Osteocyte (in vitro differentiated cells): ENCODE data around the gene ZBTB7B. TPM values are rescaled to one million over a fixed set of nuclear protein-coding genes. Genes with fewer than 3 reads are reported as not detected.
A peak's percentile ranks its signal among the peaks of the same experiment; 100 is the strongest.

ENCODE experiments used
- DNase-seq: peaks from one replicate; pipeline ENCODE4 v3.0.0; 2021; ENCODE audit warnings: mixed read lengths; ENCODE audit not compliant: unreplicated experiment; ENCODE audit errors: extremely low spot score
- H3K27ac Mint-ChIP-seq: one replicate; pipeline ENCODE4 v1.8.0; 2021; ENCODE audit warnings: mild to moderate bottlenecking, mixed read lengths; ENCODE audit not compliant: unreplicated experiment
- H3K27me3 Mint-ChIP-seq: one replicate; pipeline ENCODE4 v1.8.0; 2021; ENCODE audit warnings: mixed read lengths; ENCODE audit not compliant: unreplicated experiment
- H3K36me3 Mint-ChIP-seq: one replicate; pipeline ENCODE4 v1.8.0; 2021; ENCODE audit warnings: mixed read lengths; ENCODE audit not compliant: unreplicated experiment
- H3K4me1 Mint-ChIP-seq: one replicate; pipeline ENCODE4 v1.8.0; 2021; ENCODE audit warnings: mixed read lengths; ENCODE audit not compliant: unreplicated experiment
- H3K4me3 Mint-ChIP-seq: one replicate; pipeline ENCODE4 v1.8.0; 2021; ENCODE audit warnings: mild to moderate bottlenecking, moderate library complexity, mixed read lengths; ENCODE audit not compliant: unreplicated experiment
- H3K9me3 Mint-ChIP-seq: one replicate; pipeline ENCODE4 v1.8.0; 2021; ENCODE audit warnings: mixed read lengths; ENCODE audit not compliant: unreplicated experiment
- CTCF ChIP-seq: fragments of 200-600 bp; sonication (generic); IDR thresholded peaks from 2 replicates; pipeline ENCODE4 v1.5.0; 2021; ENCODE audit warnings: antibody characterized with exemption, mild to moderate bottlenecking, moderate library complexity
- long read RNA-seq: library from polyadenylated mRNA; unstranded; transcript quantifications from one replicate; pipeline ENCODE4 v2.0.0, GENCODE V29; 2021
- total RNA-seq: library from RNA; stranded (reverse); gene quantifications from 2 replicates; pipeline ENCODE4 v1.2.1, GENCODE V29; 2021

The ZBTB7B gene
- 34.4 and 37.8 TPM in 2 replicates for total RNA-seq
- long read RNA-seq, result 0 reads

GRCh38 chr1:155002464-155003226 is at the start of gene ZBTB7B:
Gene ZBTB7B (plus strand): TSS chr1:155002802. CDS start chr1:155014661, 11,859 bp downstream.
- Mint-ChIP-seq H3K9me3 (no peaks in the 10 kb centered on the region), H3K27ac (peak within 1 kb of the TSS; percentile 96), H3K4me3 (peak within 1 kb of the TSS; percentile 94), H3K36me3 (no peaks in the 10 kb centered on the region), H3K27me3 (no peaks in the 10 kb centered on the region), H3K4me1 (peaks cover 34% of the 10 kb centered on the region)
- no peak for TF ChIP-seq CTCF
- DNase-seq, result no peak

- Mint-ChIP-seq H3K36me3 (peaks cover 15% of the 10 kb centered on the region), H3K27ac (no peak overlapping the region), H3K4me3 (no peak overlapping the region), H3K4me1 (peaks cover 46% of the 10 kb centered on the region), H3K9me3 (no peaks in the 10 kb centered on the region), H3K27me3 (no peaks in the 10 kb centered on the region)
- DNase-seq, result no peak
- TF ChIP-seq CTCF, result no peak
Measured at GRCh38 chr1:154953611-154954038, 49.0 kb upstream of the ZBTB7B start.

- Mint-ChIP-seq H3K27ac (peak overlapping the region; percentile 98), H3K36me3 (peaks cover 12% of the 10 kb centered on the region), H3K4me1 (peaks cover 46% of the 10 kb centered on the region), H3K27me3 (no peaks in the 10 kb centered on the region), H3K4me3 (peak overlapping the region; percentile 90), H3K9me3 (no peaks in the 10 kb centered on the region)
- DNase-seq, result no peak
- TF ChIP-seq CTCF, result no peak
Measured at GRCh38 chr1:154954541-154954940, 48.1 kb upstream of the ZBTB7B start.

- no peaks in the 10 kb centered on the region for H3K27me3 Mint-ChIP-seq
- no peaks in the 10 kb centered on the region for H3K9me3 Mint-ChIP-seq
- TF ChIP-seq CTCF, result no peak
- H3K36me3 Mint-ChIP-seq, result peaks cover 12% of the 10 kb centered on the region
- peak overlapping the region; percentile 98 for H3K27ac Mint-ChIP-seq
- peak overlapping the region; percentile 90 for H3K4me3 Mint-ChIP-seq
- peaks cover 48% of the 10 kb centered on the region for H3K4me1 Mint-ChIP-seq
- no peak for DNase-seq
Measured at GRCh38 chr1:154955039-154955717, 47.4 kb upstream of the ZBTB7B start.
